GM12878 (cell line): ENCODE results near the gene GNG12. TPM values are rescaled to one million over a fixed set of nuclear protein-coding genes. Genes with fewer than 3 reads are reported as not detected.
A peak's percentile ranks its signal among the peaks of the same experiment; 100 is the strongest.

Experiments used
- ATAC-seq: fragments of 200-7000 bp; cut with Tn5 transposase; 3 replicates; pipeline ENCODE4 v1.9.1; 2020; ENCODE audit warnings: mild to moderate bottlenecking, moderate library complexity
- BruUV-seq: library from RNA; stranded (reverse); fragments of 400-500 nt; replicated peaks from 2 replicates; lab custom pipeline; 2021; lab: Mats Ljungman, UMichigan
- CTCF ChIA-PET: fragments of 300-600 bp; sonication (Branson Sonifier 250); formaldehyde crosslinking; extraction: SDS; loops from one replicate; lab custom pipeline; 2021; ENCODE audit warnings: inconsistent platforms; lab: Yijun Ruan, JAX
- POLR2A ChIA-PET: fragments of 350-600 bp; formaldehyde crosslinking; extraction: SDS; loops from one replicate; lab custom pipeline; 2021; ENCODE audit warnings: inconsistent platforms; lab: Charles Lee
- RAD21 ChIA-PET: fragments of 300-600 bp; sonication (Branson Sonifier 250); formaldehyde crosslinking; loops from one replicate; lab custom pipeline; 2023; ENCODE audit warnings: antibody characterized with exemption; ENCODE audit not compliant: unreplicated experiment; lab: Charles Lee
- SMC1A ChIA-PET: fragments of 300-600 bp; sonication (Branson Sonifier 250); formaldehyde crosslinking; loops from one replicate; lab custom pipeline; 2023; ENCODE audit not compliant: unreplicated experiment, uncharacterized antibody; lab: Charles Lee
- DNase-seq: peaks from one replicate; pipeline ENCODE4 v3.0.0-alpha.2; 2011; ENCODE audit warnings: low read depth, low spot score
- FAIRE-seq: peaks from 3 replicates; lab custom pipeline; 2011; peaks lifted over from hg19 to GRCh38; lab: Jason Lieb, UNC
- H2AFZ ChIP-seq: 2 replicates; pipeline ENCODE4 v1.6.0; 2011; ENCODE audit warnings: low read depth, low read length, control low read depth; ENCODE audit not compliant: control insufficient read depth
- H3K27ac ChIP-seq: 2 replicates; pipeline ENCODE4 v1.5.1; 2011; ENCODE audit warnings: control low read depth; ENCODE audit not compliant: control insufficient read depth, insufficient read depth
- H3K27me3 ChIP-seq, 2 experiments: replicated peaks in 1 of 2; 2 replicates each; pipeline versions ENCODE4 v1.6.0 to v1.6.1; 2011; ENCODE audit warnings: low read length in 1 of 2; ENCODE audit not compliant: control insufficient read depth in 2 of 2, insufficient read depth in 2 of 2
- H3K36me3 ChIP-seq, 2 experiments: 2 replicates each; pipeline ENCODE4 v1.5.1; 2011; ENCODE audit warnings: low read length in 1 of 2; ENCODE audit not compliant: control insufficient read depth in 2 of 2, insufficient read depth in 2 of 2
- H3K4me1 ChIP-seq: 2 replicates; pipeline ENCODE4 v1.6.1; 2011; ENCODE audit warnings: mild to moderate bottlenecking, low read length, moderate library complexity, mixed read lengths; ENCODE audit not compliant: control insufficient read depth, insufficient read depth
- H3K4me2 ChIP-seq: 2 replicates; pipeline ENCODE4 v1.6.0; 2011; ENCODE audit warnings: control low read depth; ENCODE audit not compliant: control insufficient read depth, insufficient read depth
- H3K4me3 ChIP-seq: fragments of 200-600 bp; sonication (generic); 2 replicates; pipeline ENCODE4 v1.5.1; 2016
- H3K79me2 ChIP-seq: 2 replicates; pipeline ENCODE4 v1.6.0; 2011; ENCODE audit warnings: low read length; ENCODE audit not compliant: control insufficient read depth, insufficient read depth
- H3K9ac ChIP-seq: 2 replicates; pipeline ENCODE4 v1.8.0; 2011; ENCODE audit warnings: low read length, control low read depth, mixed read lengths; ENCODE audit not compliant: control insufficient read depth, insufficient read depth
- H3K9me3 ChIP-seq: replicated peaks from 3 replicates; pipeline ENCODE4 v1.5.1; 2011; ENCODE audit warnings: mild to moderate bottlenecking, low read length; ENCODE audit not compliant: control insufficient read depth, insufficient read depth
- H4K20me1 ChIP-seq: 2 replicates; pipeline ENCODE4 v1.6.0; 2011; ENCODE audit not compliant: control insufficient read depth, insufficient read depth
- ATF7 ChIP-seq: fragments of 450-650 bp; IDR thresholded peaks from 2 replicates; pipeline ENCODE4 v1.6.1; 2016; ENCODE audit warnings: low read depth, mild to moderate bottlenecking
- BCLAF1 ChIP-seq: fragments of 450-650 bp; IDR thresholded peaks from 2 replicates; pipeline ENCODE4 v1.6.1; 2017; ENCODE audit warnings: antibody characterized with exemption, mild to moderate bottlenecking, moderate library complexity
- CBX5 ChIP-seq: sonication (generic); IDR thresholded peaks from 2 replicates; pipeline ENCODE4 v1.6.1; 2016; ENCODE audit warnings: low read depth, moderate library complexity, mild to moderate bottlenecking, inconsistent platforms
- ESRRA ChIP-seq: IDR thresholded peaks from 2 replicates; pipeline ENCODE4 v1.6.1; 2012; ENCODE audit warnings: mild to moderate bottlenecking, low read length, improper control_type of control experiment
- FOS ChIP-seq: IDR thresholded peaks from 3 replicates; pipeline ENCODE4 v1.6.1; 2011; ENCODE audit warnings: borderline replicate concordance; ENCODE audit not compliant: insufficient read length; ENCODE audit errors: extremely low read depth
- KDM1A ChIP-seq: fragments of 200-600 bp; sonication (generic); IDR thresholded peaks from 2 replicates; pipeline ENCODE4 v1.6.1; 2016; ENCODE audit warnings: borderline replicate concordance
- MAX ChIP-seq: IDR thresholded peaks from 2 replicates; pipeline ENCODE4 v1.6.1; 2012; ENCODE audit warnings: low read depth, low read length, improper control_type of control experiment
- PBX3 ChIP-seq: IDR thresholded peaks from 2 replicates; pipeline ENCODE4 v1.6.1; 2011; ENCODE audit warnings: mild to moderate bottlenecking, low read depth, low read length, moderate library complexity; ENCODE audit not compliant: insufficient replicate concordance
- RB1 ChIP-seq: fragments of 450-650 bp; formaldehyde crosslinking; IDR thresholded peaks from 2 replicates; pipeline ENCODE4 v1.6.1; 2017; ENCODE audit warnings: mild to moderate bottlenecking, borderline replicate concordance
- RUNX3 ChIP-seq: IDR thresholded peaks from 2 replicates; pipeline ENCODE4 v1.6.1; 2012; ENCODE audit warnings: low read length, inconsistent platforms
- SREBF1 ChIP-seq: IDR thresholded peaks from 2 replicates; pipeline ENCODE4 v1.6.1; 2012; ENCODE audit warnings: mild to moderate bottlenecking, low read length
- ZBTB33 ChIP-seq: fragments of 450-650 bp; IDR thresholded peaks from 2 replicates; pipeline ENCODE4 v1.6.1; 2017; ENCODE audit warnings: mild to moderate bottlenecking
- ZNF592 ChIP-seq: fragments of 450-650 bp; IDR thresholded peaks from 2 replicates; pipeline ENCODE4 v1.6.1; 2017; ENCODE audit warnings: mild to moderate bottlenecking, moderate library complexity
- WGBS: methylation state at CpG from one replicate; pipeline ENCODE4 v1.1.6; 2016; ENCODE audit warnings: low lambda C conversion rate; ENCODE audit not compliant: insufficient replicate concordance, insufficient coverage; ENCODE audit errors: missing lambda C conversion rate; 5-methylcytosine and 5-hydroxymethylcytosine counted together
- in situ Hi-C: fragments of 300-500 bp; cut with MboI; formaldehyde crosslinking; loops from 9 replicates; pipeline ENCODE4 v1.14.3; 2018; ENCODE audit warnings: mixed read lengths
- intact Hi-C: fragments of 100-400 bp; cut with micrococcal nuclease; formaldehyde crosslinking; loops from one replicate; pipeline ENCODE4 v1.14.2; 2022; ENCODE audit not compliant: unreplicated experiment
- polyA plus RNA-seq, 11 experiments: library from polyadenylated mRNA; depleted of rRNA in 4 of 11; unstranded in 6 of 11; stranded (reverse) in 5 of 11; fragments of >200 nt; fragmentation: Nextera tagmentation in 4 of 11; fragmentation: Illumina TruSeq in 1 of 11; extraction: Ambion mirVana in 4 of 11; extraction: Trizol in 1 of 11; gene quantifications; 1 replicate in 1 of 11; 2 replicates in 10 of 11; pipeline versions ENCODE4 v1.2.1 to v1.2.3, GENCODE V29; 2011 to 2016; ENCODE audit warnings: inconsistent platforms in 2 of 11, missing spikeins in 2 of 11, low read depth in 1 of 11
- total RNA-seq, 4 experiments: library from RNA; depleted of rRNA in 3 of 4; stranded (reverse); fragments of >200 nt in 3 of 4; fragmentation: Illumina TruSeq in 1 of 4; extraction: Trizol in 1 of 4; gene quantifications; 2 replicates each; pipeline versions ENCODE4 v1.2.1 to v1.2.3, GENCODE V29; 2013 to 2021

GNG12 gene
- total and polyA plus RNA-seq, 10 of the 15 experiments (the other 5 are each of a cell fraction or from before 2014, with no cell fraction given) = 0.22 to 32.8 (median 0.35) TPM

GRCh38 chr1:67723620-67724019 is 109.6 kb downstream of the GNG12 start:
- FAIRE-seq (no peak), ATAC-seq (peak; percentile 91), DNase-seq (no peak)
- H3K9ac ChIP-seq = no peak overlapping the region
- no peak overlapping the region for H3K27ac ChIP-seq
- intact Hi-C loops = no loop called here
- no peaks in the 10 kb centered on the region for H3K36me3 ChIP-seq
- H3K27me3 ChIP-seq = no peaks in the 10 kb centered on the region
- H2AFZ ChIP-seq = peak overlapping the region; percentile 59
- 0% methylated on average over 2 of the region's 2 CpGs for WGBS
- no peaks in the 10 kb centered on the region for H4K20me1 ChIP-seq
- in situ Hi-C loops = no loop called here
- H3K4me2 ChIP-seq = no peak overlapping the region
- H3K4me3 ChIP-seq = no peak overlapping the region
- SMC1A ChIA-PET = interaction anchor here (0.5 to 6.4 kb wide), 16 partner anchors 9 to 132 kb away, joined by 3 to 33 read pairs (median 4); no protein-coding TSS in a partner anchor
- CTCF ChIA-PET = interaction anchor here (0.6 to 1.8 kb wide), 7 partner anchors 9 to 188 kb away, joined by 3 to 7 read pairs (median 4); no protein-coding TSS in a partner anchor
- no peaks in the 10 kb centered on the region for H3K9me3 ChIP-seq
- no peaks in the 10 kb centered on the region for H3K79me2 ChIP-seq
- POLR2A ChIA-PET = interaction anchor here (0.9 to 1.3 kb wide), 2 partner anchors 18 to 39 kb away, joined by 3 to 5 read pairs; partner anchors contain the start of gene GADD45A
- RAD21 ChIA-PET = interaction anchor here (0.6 to 2.0 kb wide), 7 partner anchors 9 to 80 kb away, joined by 3 to 12 read pairs (median 4); no protein-coding TSS in a partner anchor
- peaks cover 3% of the 10 kb centered on the region; the same call in 1 of the 2 replicates for H3K4me1 ChIP-seq
- BruUV-seq = no TSS peak
- TF ChIP-seq ATF7 = no peak
- no peak for TF ChIP-seq ZBTB33
- no peak for TF ChIP-seq KDM1A
- 0 out of 2 replicates have a peak, but pooled peaks have one; percentile 80 for TF ChIP-seq ESRRA
- no peak for TF ChIP-seq BCLAF1
- no peak for TF ChIP-seq FOS
- TF ChIP-seq RB1 = no peak
- TF ChIP-seq RUNX3 = 0 out of 2 replicates have a peak, but pooled peaks have one; percentile 16
- no peak for TF ChIP-seq CBX5
- TF ChIP-seq SREBF1 = no peak
- no peak for TF ChIP-seq MAX
- TF ChIP-seq ZNF592 = no peak
- TF ChIP-seq PBX3 = no peak
